WI38 (cell line): ENCODE data around the gene CDH2.
A peak's percentile ranks its signal among the peaks of the same experiment; 100 is the strongest.

Experiments
- H3K4me3 ChIP-seq: 2 replicates; pipeline ENCODE4 v1.5.1; 2011; ENCODE audit warnings: low read depth, mild to moderate bottlenecking, control low read depth, low read length
- TF ChIP-seq, protein P1 (sequence below): IDR thresholded peaks from 2 replicates; pipeline ENCODE4 v1.5.1; 2012; ENCODE audit warnings: low read depth, mild to moderate bottlenecking, control low read depth, low read length

The CDH2 gene

DNA sequence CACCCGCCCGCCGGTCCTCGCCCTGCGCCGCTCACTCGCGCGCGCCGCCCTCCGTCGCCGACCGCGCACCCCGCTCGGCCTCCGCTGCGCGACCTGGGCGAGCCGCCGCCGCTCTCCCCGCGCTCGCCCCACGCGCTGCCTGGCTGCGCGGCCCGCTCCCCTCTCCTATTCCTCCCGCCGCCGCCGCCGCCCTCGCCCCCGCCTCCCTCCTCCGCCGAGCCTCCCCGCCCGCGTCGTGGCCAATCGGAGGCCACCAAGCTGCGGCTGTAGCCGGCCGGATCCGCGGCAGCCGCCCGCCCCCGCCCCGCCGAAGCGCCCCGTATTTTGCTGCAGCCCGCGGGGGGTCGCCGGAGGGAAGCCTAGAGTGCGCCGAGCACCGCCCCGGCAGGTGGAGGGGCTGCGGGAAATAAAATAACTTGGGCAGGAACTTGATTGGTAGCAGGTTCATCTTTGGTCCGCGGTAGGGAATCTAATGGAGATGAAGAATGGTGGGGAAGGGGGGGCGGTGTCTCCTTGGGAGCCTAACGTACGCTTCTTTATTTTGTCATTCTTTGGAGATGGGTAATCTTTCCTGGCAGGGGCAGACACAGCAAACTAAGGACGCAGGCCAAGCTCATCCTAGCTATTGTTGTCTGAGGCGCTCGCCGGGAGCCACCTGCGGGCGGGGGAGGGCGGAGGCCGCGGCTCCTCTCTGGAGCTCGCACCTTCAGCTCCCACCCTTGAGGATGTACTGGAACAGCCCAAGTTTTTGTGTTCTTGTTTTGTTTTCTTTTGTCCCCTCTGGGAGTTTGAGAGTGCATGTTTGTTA, 1.1 kb upstream of the CDH2 start:
- H3K4me3 ChIP-seq = peak overlapping the region; percentile 76
- TF ChIP-seq, protein P1, sequence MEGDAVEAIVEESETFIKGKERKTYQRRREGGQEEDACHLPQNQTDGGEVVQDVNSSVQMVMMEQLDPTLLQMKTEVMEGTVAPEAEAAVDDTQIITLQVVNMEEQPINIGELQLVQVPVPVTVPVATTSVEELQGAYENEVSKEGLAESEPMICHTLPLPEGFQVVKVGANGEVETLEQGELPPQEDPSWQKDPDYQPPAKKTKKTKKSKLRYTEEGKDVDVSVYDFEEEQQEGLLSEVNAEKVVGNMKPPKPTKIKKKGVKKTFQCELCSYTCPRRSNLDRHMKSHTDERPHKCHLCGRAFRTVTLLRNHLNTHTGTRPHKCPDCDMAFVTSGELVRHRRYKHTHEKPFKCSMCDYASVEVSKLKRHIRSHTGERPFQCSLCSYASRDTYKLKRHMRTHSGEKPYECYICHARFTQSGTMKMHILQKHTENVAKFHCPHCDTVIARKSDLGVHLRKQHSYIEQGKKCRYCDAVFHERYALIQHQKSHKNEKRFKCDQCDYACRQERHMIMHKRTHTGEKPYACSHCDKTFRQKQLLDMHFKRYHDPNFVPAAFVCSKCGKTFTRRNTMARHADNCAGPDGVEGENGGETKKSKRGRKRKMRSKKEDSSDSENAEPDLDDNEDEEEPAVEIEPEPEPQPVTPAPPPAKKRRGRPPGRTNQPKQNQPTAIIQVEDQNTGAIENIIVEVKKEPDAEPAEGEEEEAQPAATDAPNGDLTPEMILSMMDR = no peak

- H3K4me3 ChIP-seq = peak overlapping the region; percentile 76
- TF ChIP-seq, protein P1 = no peak
Observed at GRCh38 chr18:28176698-28176947, 307 bp downstream of the CDH2 start.

- H3K4me3 ChIP-seq = peak overlapping the region; percentile 76
- TF ChIP-seq, protein P1 = no peak
Observed at GRCh38 chr18:28175930-28176697, 816 bp downstream of the CDH2 start.

- peak overlapping the region; percentile 76 for H3K4me3 ChIP-seq
- TF ChIP-seq, protein P1 = no peak
Observed at GRCh38 chr18:28175150-28175929, 1.6 kb downstream of the CDH2 start.

GRCh38 chr18:28174181-28174905, 2.6 kb downstream of the CDH2 start:
- H3K4me3 ChIP-seq = no peak overlapping the region

GRCh38 chr18:28171837-28172236, 5.1 kb downstream of the CDH2 start:
- no peak overlapping the region for H3K4me3 ChIP-seq
- TF ChIP-seq, protein P1 = no peak

More at GRCh38 chr18:28174181-28174905, 2.6 kb downstream of the CDH2 start:
- TF ChIP-seq, protein P1 = no peak
